CD4-positive, alpha-beta T cell (primary cell): Measurements from ENCODE around the gene HMG20A. TPM values are rescaled to one million over a fixed set of nuclear protein-coding genes. Genes with fewer than 3 reads are reported as not detected.

Experiments
- ATAC-seq: fragments of 200-7000 bp; cut with Tn5 transposase; one replicate; pipeline ENCODE4 v1.10.0; 2022; ENCODE audit warnings: mild to moderate bottlenecking; ENCODE audit not compliant: poor library complexity
- CTCF ChIA-PET: fragments of 350-600 bp; sonication (Branson Sonifier 250); formaldehyde crosslinking; loops from one replicate; lab custom pipeline; 2021; ENCODE audit warnings: antibody characterized with exemption, inconsistent platforms; lab: Charles Lee
- POLR2A ChIA-PET: fragments of 350-600 bp; sonication (Branson Sonifier 250); formaldehyde crosslinking; loops from one replicate; lab custom pipeline; 2021; ENCODE audit warnings: antibody characterized with exemption, inconsistent platforms; lab: Charles Lee
- DNase-seq, 14 experiments: peaks; one replicate each; pipeline ENCODE4 v3.0.0-alpha.2; 2013 to 2020; ENCODE audit warnings: mixed read lengths in 2 of 14
- H3K27ac ChIP-seq, 2 donors: one replicate each; pipeline versions ENCODE4 v1.5.1 to v1.7.0; 2013; ENCODE audit warnings: low read length in 2 of 2, low read depth in 1 of 2, mild to moderate bottlenecking in 1 of 2
- H3K27me3 ChIP-seq, 2 experiments: 1 replicate in 1 of 2; 2 replicates in 1 of 2; pipeline versions ENCODE4 v1.6.1 to v1.7.0; 2013; ENCODE audit warnings: low read length in 2 of 2, control low read depth in 1 of 2, mild to moderate bottlenecking in 1 of 2, moderate library complexity in 1 of 2; ENCODE audit not compliant: insufficient read depth in 2 of 2, control insufficient read depth in 1 of 2
- H3K36me3 ChIP-seq: one replicate; pipeline ENCODE4 v1.6.1; 2013; ENCODE audit warnings: low read length, control low read depth; ENCODE audit not compliant: insufficient read depth
- H3K4me1 ChIP-seq: one replicate; pipeline ENCODE4 v1.6.1; 2013; ENCODE audit warnings: low read length, control low read depth; ENCODE audit not compliant: insufficient read depth
- H3K4me3 ChIP-seq: one replicate; pipeline ENCODE4 v1.5.1; 2013; ENCODE audit warnings: mild to moderate bottlenecking, low read length, moderate library complexity
- H3K9me3 ChIP-seq, 2 experiments: 1 replicate in 1 of 2; 2 replicates in 1 of 2; pipeline versions ENCODE4 v1.6.1 to v1.7.0; 2013; ENCODE audit warnings: low read length in 2 of 2, mild to moderate bottlenecking in 2 of 2, control low read depth in 1 of 2, moderate library complexity in 1 of 2; ENCODE audit not compliant: control insufficient read depth in 1 of 2, insufficient read depth in 1 of 2
- H3K27ac Mint-ChIP-seq: one replicate; pipeline ENCODE4 v1.8.0; 2020; ENCODE audit warnings: mixed read lengths
- H3K27me3 Mint-ChIP-seq: one replicate; pipeline ENCODE4 v1.8.0; 2021; ENCODE audit warnings: mixed read lengths
- H3K36me3 Mint-ChIP-seq: one replicate; pipeline ENCODE4 v1.8.0; 2021; ENCODE audit warnings: low read depth, mixed read lengths
- H3K4me1 Mint-ChIP-seq: one replicate; pipeline ENCODE4 v1.8.0; 2021; ENCODE audit warnings: low read depth, mixed read lengths
- H3K4me3 Mint-ChIP-seq: one replicate; pipeline ENCODE4 v1.8.0; 2020; ENCODE audit warnings: mild to moderate bottlenecking, mixed read lengths
- H3K9me3 Mint-ChIP-seq: one replicate; pipeline ENCODE4 v1.8.0; 2020; ENCODE audit warnings: mixed read lengths
- CTCF ChIP-seq: fragments of 200-600 bp; IDR thresholded peaks from one replicate; pipeline ENCODE4 v1.8.0; 2022; ENCODE audit warnings: antibody characterized with exemption, mild to moderate bottlenecking
- intact Hi-C, 2 experiments: fragments of 100-400 bp; cut with DNase I in 1 of 2; cut with micrococcal nuclease in 1 of 2; formaldehyde crosslinking; loops; one replicate each; pipeline versions ENCODE4 v1.15.1 to v1.9.0; 2023 to 2025; cut with DNase I, micrococcal nuclease
- total RNA-seq, 174 experiments: library from RNA in 2 of 174; stranded (reverse) in 2 of 174; gene quantifications; one replicate each; pipeline ENCODE4 v1.2.3 and lab custom pipeline; 2021 to 2026

HMG20A gene
- total RNA-seq, 2 experiments from 2014 or later: 16.2 to 20.0 TPM

GRCh38 chr15:77510066-77511057 lies 89.7 kb downstream of the HMG20A start:
- H3K4me1 Mint-ChIP-seq: peaks cover 10% of the 10 kb centered on the region
- Histone ChIP-seq H3K36me3 (no peaks in the 10 kb centered on the region), H3K9me3 (no peaks in the 10 kb centered on the region), H3K4me1 (peaks cover 4% of the 10 kb centered on the region), H3K4me3 (no peak overlapping the region), H3K27ac (no peak overlapping the region), H3K27me3 (no peaks in the 10 kb centered on the region)
- CTCF ChIA-PET: no interaction called here
- H3K27ac Mint-ChIP-seq: no peak overlapping the region
- POLR2A ChIA-PET: no interaction called here
- no peak for ATAC-seq
- no peak overlapping the region for H3K4me3 Mint-ChIP-seq
- DNase-seq: no peak
- peaks cover 11% of the 10 kb centered on the region for H3K9me3 Mint-ChIP-seq
- no peaks in the 10 kb centered on the region for H3K27me3 Mint-ChIP-seq
- intact Hi-C loops: no loop called here
- H3K36me3 Mint-ChIP-seq: no peaks in the 10 kb centered on the region
- TF ChIP-seq CTCF: no peak

GRCh38 chr15:77511869-77512268 lies 91.2 kb downstream of the HMG20A start:
- Mint-ChIP-seq H3K9me3 (peaks cover 11% of the 10 kb centered on the region), H3K27ac (no peak overlapping the region), H3K4me3 (no peak overlapping the region), H3K4me1 (peaks cover 10% of the 10 kb centered on the region), H3K27me3 (no peaks in the 10 kb centered on the region), H3K36me3 (no peaks in the 10 kb centered on the region)
- Histone ChIP-seq H3K36me3 (no peaks in the 10 kb centered on the region), H3K27me3 (no peaks in the 10 kb centered on the region), H3K4me1 (peaks cover 4% of the 10 kb centered on the region), H3K27ac (no peak overlapping the region), H3K9me3 (no peaks in the 10 kb centered on the region), H3K4me3 (no peak overlapping the region)
- TF ChIP-seq CTCF: no peak
- intact Hi-C loops: no loop called here
- POLR2A ChIA-PET: no interaction called here
- no peak for DNase-seq
- ATAC-seq: no peak
- CTCF ChIA-PET: no interaction called here

DNA sequence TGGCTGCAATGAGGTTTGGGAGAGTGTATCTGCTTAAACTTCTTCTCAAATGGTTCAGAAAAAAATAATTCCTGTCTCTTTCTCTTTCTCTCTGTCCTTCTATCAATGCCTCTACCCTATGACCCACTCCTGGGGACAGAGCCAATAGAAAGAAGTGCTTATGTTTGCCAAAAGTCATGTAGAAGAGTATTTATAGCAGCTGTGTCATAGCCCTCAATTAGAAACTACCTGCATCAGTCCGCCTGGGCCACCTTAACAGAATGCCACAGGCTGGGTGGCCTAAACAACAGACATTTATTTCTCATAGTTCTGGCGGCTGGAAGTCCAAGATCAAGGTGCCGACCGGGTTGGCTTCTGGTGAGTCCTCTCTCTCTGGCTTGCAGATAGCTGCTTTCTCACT lies 92.5 kb downstream of the HMG20A start:
- CTCF ChIA-PET: no interaction called here
- POLR2A ChIA-PET: no interaction called here
- DNase-seq: no peak
- H3K27ac Mint-ChIP-seq: no peak overlapping the region
- intact Hi-C loops: no loop called here
- no peaks in the 10 kb centered on the region for H3K9me3 ChIP-seq
- H3K36me3 Mint-ChIP-seq: no peaks in the 10 kb centered on the region
- H3K27me3 Mint-ChIP-seq: no peaks in the 10 kb centered on the region
- ATAC-seq: no peak
- no peak overlapping the region for H3K4me3 Mint-ChIP-seq
- TF ChIP-seq CTCF: no peak
- H3K36me3 ChIP-seq: no peaks in the 10 kb centered on the region
- H3K4me1 Mint-ChIP-seq: peaks cover 10% of the 10 kb centered on the region
- H3K4me1 ChIP-seq: peaks cover 4% of the 10 kb centered on the region
- peaks cover 11% of the 10 kb centered on the region for H3K9me3 Mint-ChIP-seq
- H3K27ac ChIP-seq: no peak overlapping the region
- no peaks in the 10 kb centered on the region for H3K27me3 ChIP-seq
- no peak overlapping the region for H3K4me3 ChIP-seq
